Activated effector memory CD4-positive, alpha-beta T cell treated with anti-CD3 and anti-CD28 coated beads, Interleukin-2, amount 50 U/mL, for 16 hours (primary cell): Measurements from ENCODE around the gene LCN10.

ENCODE experiments used
- DNase-seq: peaks from one replicate; pipeline ENCODE4 v3.0.0-alpha.2; 2020

The LCN10 gene

DNA sequence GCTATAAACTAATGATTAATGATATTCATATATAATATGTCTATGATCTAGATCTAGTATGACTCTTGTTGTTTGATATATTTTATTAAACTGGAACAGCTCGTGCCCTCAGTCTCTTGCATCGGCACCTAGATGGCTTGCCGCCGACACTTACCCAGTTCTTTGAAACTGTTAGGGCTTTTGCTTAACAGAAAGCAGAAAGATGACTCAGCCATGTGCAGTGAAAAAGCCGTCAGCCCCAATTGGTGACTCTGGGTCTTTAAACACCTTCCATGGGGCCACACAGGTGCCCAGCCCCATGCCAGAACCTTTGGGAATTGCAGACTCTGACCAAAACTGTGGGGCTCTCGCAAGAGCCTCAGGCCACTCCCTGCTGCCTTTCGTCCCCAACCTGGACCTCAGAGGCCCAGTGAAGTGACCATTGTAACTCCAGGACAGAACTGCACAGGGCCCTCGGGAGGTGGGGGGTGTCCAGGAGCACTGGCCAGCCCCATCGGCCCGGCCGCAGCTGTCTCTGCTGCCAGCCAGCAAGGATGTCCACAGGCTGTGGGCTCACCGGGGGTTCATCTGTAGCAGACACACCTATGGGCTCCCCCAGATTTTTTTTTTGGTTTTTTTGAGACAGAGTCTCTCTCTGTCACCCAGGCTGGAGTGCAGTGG is 7.8 kb downstream of the LCN10 start:
- DNase-seq: no peak

DNA sequence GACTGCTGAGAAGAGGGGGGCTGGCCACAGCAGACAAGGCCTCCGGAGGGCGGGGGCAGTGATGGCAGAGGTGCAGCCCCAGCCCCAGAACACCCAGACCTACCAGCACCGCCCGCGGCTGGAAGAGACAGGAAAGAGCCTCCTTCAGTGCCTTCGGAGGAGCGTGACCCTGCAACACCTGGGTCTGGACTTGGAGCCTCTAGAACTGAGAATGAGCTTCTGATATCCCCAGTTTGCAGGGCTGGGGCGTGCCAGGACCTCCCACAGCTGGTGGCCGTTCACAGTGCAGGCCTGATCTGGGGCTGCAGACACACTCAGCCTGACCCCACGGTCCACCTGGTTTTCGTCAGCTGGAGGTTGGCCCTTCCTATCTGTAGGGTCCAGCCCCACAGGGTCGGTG is 9.1 kb downstream of the LCN10 start:
- no peak for DNase-seq

DNA sequence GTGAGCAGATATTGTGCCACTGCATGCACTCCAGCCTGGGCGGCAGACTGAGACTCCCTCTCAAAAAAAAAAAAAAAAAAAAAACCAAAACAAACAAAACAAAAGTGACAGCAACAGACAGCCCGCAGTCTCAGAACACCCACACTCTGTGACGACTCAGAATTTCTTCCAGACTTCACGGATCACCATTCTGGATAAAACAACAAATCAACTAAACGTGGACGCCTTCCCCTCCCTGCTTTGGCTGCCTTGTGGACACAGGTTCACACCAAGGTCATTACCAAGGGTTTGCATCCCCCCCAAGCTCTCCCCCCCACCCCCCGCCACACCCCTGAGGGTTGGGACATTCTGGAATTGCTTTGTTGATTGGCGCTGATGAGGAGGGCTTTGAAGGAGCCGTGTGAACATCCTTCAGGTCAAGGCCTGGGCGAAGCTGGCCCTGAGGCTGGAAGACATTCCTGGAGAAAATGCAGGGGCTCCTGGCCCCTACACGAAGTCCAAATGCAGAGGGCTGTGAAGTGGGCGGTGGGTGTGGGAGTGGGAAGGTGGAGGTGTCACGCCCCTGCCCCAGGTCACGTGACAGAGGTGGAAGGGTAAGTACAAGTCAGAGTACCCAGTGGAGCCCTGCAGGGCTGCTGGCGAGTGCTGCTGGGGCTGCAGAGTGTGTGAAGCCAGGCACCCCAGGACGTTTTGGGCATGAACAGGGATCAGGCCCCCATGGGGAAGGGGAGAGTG is 10.1 kb downstream of the LCN10 start:
- DNase-seq: no peak

DNA sequence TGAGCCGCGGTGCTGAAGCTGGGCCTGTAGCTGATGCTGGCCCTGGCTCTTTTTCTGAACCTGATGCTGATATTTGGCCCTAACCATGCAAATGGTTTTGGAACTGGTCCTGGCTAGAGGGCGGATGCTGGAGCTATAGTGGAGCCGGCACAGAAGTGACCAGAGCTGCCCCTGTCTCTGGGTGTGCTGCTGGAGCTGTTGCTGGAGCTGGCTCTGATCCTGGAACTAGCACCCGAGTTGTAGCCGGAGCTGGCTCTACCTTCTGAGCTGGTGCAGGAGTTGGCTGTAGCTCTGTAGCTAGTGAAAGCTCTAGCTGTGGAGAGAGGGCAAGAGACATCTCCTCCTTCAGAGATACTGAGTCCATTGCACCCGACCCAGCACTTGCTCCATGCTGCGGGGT is 12.8 kb downstream of the LCN10 start:
- DNase-seq: no peak

DNA sequence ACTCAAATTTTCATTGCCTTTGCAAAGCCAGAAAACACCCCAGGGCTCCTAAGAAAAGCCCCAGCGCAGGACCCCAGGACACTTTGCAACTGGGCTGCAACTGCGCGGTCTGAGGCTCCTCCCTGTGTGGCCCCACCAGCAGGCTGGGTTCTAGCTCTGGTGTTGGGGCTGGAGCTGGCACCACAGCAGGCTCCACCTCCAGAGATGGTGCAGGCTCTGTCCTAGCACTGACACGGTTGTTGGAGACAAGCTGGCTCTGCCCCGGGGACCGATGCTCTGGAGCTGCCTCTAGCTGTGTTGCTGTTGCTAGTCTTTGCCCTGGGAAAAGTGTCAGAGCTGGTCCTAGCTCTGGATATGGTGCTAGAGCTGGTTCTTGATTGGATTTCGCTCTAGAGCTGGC is 13.6 kb downstream of the LCN10 start:
- no peak for DNase-seq

DNA sequence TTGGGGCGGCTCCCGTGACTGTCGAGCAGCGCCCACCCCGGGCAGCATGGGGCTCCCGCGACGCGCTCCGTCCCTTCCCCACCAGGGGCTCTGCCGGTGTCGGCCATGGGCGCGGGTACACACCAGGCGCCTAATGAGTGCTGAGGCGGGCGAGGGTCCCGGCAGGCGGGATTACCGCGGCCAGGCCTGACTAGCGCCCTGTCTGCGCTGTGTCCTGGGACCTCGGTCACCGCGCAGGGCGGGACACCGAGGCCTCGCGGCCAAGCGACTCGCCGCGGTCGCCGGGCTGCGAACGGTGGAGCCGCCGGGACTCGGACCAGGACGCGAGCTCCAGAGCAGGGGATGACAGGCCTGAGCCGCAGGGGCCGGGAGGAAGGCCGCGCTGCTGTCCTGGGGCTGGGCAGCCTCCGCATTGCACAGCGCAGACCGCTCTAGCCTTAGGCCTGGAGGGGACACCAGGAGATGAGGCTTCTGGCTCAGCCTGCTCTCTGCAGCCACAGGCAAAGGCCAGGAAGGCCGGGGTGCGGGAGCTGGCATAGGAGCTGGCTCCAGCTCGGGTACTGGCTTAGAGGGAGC is 14.1 kb downstream of the LCN10 start:
- no peak for DNase-seq

DNA sequence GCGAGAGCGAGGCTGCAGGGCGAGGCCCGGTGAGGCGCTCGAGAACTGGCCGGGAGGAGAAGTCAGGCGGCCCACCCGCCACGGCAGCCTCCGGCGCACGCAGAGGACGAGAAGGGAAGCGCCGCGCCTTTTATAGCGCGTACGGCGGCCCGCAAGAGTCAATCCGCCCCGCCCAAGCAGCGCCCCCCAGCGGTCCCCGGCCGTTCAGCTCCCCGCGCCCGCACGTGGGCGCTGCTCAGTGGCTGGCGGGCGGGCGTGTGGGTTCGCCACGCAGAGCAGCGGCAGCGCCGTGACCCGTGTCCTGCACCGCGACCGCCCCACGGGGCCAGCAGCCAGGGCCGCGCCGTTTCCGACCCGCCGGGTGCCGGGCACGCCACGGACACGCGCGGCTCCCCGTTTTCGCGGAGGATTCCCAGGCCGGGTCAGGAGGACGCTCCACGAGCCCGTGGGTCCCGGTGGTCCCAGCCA is 14.6 kb downstream of the LCN10 start:
- peak; percentile 97 for DNase-seq

DNA sequence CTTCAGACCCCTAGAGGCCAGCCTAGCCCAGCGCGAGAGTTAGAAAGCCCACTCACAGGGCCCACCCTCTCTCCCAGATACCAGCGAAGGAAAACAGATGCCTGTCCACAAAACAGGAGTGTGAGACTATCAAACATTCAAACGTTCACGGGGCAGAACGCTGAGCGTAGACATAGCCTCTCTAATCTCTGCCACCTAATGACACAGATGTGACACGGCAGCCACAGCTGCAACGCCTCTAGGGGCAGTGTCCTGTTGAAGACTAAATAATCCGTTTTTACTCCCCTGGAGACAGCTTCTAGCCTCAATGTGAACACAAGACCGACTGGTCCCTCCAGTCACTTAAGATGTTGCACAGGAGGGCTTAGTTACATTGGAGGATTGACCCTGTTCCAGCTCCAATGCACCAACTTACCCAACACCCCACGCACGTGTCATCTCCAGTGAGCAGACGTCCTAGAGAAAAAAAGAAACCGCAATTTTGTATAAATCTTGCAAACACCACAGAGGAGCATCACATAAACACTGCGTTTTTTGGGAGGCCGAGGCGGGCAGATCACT is 16.0 kb downstream of the LCN10 start:
- peak; percentile 82 for DNase-seq

DNA sequence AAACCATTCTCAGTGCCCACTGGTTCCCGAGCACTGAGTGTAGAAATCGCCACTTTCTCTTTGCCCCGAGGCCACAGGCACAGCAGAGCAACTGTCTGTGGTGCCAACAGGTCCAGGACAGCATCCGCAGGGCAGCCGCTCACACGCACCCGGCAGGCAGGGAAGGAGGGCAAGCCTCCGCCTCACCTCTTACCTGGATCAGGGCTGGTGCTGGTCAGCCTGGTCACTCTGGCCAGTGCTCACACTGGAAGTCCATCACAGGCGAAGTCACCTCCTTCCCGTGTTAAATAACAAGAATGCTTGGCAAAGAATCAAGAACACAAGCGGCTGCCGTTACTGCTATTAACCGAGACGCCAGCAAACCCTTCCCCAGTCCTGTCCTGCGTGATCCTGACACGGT is 16.6 kb downstream of the LCN10 start:
- DNase-seq: no peak

DNA sequence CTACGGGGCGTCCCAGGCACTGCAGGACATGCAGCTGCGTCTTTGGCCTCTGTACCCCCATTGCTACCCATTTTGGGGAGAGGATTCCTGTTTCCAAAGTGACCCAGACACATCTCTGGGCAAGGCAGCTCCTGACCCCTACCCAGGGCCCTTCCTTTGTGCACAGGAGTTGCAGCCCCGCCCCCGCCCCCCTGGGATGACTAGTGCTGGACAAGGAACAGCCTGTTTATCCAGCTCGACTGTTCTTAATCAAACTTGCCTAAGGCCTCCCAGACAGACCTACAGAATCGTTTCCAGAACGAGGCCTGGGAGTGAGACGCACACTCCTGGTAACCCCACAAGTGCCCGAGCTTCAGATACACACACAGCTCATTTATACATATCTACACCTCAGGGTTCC is 17.1 kb downstream of the LCN10 start:
- no peak for DNase-seq

DNA sequence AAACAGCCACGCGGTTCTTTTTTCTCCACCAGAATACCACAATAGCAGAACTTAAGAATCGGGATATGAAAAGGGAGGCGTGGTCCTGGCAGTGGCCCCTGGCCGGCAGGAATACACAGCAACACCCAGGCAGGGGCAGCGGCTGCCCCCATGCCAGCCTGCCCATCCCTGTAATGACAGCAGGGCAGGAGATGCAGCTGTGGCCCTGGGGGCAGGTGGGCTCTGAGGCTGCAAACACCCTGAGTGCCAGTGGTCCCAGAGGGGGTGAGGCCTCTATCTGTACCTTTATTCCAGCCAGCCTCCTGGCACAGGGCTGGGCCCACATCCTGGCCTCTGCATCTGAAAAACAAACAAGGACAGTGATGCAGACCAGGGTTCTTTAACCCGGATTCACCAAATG is 18.0 kb downstream of the LCN10 start:
- no peak for DNase-seq

DNA sequence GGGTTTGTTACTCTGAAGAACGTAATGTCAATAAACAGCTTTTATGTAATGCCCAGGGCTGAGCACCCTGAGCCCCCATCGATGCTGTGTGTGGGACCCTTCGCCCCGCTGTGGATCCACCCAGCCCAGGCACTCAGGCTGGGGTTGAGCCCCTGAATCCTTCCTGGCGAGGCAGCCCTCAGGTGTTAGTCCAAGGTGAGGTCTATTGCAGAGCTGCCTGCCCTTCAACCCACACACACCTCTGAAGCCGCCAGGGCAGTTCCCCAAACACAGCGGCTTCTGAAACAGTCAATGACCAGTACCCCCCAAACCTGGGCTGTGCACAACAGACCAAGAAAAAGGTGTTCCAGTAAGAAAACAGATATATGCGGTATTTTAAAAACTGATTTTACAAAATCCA is 18.8 kb downstream of the LCN10 start:
- no peak for DNase-seq

DNA sequence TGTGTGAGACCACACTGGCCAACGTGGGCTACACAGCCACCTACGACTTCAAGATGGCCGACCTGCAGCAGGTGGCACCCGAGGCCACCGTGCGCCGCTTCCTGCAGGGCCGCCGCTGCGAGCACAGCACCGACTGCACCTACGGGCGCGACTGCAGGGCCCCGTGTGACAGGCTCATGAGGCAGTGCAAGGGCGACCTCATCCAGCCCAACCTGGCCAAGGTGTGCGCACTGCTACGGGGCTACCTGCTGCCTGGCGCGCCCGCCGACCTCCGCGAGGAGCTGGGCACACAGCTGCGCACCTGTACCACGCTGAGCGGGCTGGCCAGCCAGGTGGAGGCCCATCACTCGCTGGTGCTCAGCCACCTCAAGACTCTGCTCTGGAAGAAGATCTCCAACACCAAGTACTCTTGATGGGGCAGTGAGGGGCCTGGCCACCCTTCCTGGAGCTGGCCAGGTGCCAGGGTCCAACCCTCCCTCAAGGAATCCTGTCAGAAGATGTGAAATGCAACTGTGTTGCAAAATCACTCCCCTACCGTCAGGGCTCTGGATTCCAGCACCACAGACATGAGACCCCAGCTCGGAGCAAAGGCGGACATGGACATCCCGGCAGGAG is 19.3 kb downstream of the LCN10 start:
- DNase-seq: no peak

DNA sequence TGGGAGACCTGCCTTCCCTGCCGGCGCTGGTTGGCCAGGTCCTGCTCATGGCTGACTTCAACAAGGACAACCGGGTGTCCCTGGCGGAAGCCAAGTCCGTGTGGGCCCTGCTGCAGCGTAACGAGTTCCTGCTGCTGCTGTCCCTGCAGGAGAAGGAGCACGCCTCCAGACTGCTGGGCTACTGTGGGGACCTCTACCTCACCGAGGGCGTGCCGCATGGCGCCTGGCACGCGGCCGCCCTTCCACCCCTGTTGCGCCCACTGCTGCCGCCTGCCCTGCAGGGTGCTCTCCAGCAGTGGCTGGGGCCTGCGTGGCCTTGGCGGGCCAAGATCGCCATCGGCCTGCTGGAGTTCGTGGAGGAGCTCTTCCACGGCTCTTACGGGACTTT is 19.8 kb downstream of the LCN10 start:
- no peak for DNase-seq

DNA sequence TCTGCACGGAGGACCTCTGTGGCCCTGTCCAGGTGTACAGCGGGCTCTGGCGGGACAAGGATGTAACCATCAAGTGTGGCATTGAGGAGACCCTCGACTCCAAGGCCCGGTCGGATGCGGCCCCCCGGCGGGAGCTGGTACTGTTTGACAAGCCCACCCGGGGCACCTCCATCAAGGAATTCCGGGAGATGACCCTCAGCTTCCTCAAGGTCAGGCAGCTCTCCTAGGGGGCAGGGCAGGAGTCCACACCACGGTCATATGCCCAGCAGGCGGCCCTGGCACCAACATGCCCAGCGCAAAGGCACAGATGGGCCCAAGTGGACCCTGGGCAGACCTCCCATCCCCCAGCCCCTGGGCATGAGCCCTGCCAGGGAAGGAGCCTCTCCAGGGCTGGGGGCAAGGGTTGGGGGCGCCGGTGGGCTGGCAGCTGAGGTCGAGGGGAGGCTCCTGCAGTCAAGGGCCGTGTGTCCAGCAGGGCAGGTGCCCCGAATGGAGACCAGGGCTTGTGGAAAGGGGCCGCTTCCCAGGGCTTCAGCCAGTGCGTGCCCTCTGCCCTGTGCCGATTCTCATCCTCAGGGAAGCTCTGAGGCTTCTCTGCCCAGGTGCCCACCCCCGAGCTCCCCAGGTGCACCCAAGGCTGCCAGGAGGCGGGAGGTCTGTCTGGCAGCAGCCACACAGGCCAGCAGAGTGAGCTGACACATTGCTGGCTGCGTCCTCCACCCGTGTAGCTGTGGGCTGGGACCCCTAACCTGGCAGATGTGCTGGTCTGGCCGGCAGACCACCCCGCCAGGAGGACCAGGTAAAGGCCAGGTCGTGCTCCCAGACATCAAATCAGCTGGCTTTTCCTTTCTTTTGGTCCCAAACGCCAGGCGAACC is 20.4 kb downstream of the LCN10 start:
- no peak for DNase-seq

DNA sequence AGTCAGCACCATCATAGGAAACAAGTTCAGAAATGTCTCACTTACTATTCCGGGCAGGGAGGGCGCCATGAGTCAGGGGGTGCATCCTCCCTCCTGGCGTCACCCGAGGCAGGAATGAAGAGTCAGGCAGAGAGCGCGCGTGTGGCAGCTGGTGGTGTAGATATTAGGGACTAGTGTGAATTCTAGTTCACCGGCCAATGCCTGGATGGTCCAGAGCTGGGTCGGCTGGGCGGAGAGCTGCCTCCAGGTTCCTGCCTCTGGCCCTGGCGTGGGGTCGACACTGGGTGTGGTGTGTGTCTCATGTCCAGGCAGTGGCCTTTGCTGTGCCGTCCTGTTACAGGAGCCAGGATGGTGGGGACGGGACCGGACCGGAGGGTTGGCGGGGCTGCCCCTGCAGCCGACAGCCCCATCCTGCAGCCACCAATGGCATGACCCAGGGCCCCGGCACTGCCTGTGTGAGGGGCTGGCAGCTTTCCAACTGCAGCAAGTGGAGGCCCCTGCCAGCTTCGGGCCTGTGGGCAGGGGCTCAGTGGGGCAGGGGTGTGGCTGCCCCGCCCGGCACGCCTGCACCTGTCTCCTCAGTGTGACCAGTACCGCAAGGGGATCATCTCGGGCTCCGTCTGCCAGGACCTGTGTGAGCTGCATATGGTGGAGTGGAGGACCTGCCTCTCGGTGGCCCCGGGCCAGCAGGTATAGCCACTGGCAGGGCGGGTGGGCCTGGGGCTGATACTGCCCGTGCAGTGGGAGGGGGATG is 21.2 kb downstream of the LCN10 start:
- no peak for DNase-seq

DNA sequence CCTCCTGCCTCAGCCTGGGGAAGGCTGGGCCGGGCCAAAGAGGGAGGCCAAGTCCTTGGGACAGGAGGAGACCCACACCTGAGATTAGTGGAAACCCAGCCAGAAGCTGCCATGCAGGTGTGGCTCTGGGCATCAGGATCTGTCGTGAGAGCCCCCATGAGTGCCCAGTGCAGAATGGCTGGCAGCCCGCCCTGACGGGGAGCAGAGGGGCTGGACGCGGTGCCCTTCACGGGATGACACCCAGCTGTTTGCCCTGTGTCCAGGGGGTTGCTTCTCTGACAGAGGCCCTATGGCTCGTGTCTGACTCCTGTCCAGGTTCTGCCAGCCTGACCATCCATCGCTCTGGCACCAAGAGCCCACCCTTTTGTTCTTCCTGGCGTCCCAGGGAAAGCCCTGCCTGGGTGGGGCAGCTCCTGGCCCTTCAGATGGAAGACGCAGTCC is 21.8 kb downstream of the LCN10 start:
- no peak for DNase-seq

DNA sequence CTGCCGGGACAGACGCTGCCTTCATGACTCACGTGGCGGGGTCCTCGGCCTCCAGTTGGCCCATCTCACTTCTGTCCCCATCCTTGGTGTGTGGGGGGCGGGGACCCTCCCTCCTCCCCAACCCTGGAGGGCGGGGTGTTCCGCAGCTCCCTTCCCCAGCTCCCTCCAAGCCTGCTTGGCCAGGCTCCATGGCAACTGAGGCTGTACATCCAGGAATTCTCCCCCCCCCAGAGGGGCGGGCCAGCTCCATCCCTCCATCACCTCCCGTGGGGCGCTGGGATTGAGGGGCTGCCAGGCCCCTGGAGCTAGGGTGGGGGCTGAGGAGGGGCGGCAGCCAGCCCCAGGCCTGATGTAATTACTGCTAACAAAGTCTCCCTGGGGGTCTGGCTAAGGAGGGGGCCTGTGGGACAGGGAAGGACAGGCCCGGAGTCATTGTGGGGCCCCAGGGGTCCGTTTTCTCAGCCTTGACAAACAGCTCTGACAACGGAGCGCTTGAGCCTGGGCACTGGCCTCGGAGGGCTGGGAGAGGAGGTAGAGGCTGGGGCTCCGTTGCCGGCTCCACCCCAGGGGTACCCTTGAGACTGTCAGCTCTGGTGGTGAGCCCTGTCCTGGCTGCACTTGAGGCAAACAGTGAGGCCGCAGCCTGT is 22.4 kb downstream of the LCN10 start:
- DNase-seq: no peak

DNA sequence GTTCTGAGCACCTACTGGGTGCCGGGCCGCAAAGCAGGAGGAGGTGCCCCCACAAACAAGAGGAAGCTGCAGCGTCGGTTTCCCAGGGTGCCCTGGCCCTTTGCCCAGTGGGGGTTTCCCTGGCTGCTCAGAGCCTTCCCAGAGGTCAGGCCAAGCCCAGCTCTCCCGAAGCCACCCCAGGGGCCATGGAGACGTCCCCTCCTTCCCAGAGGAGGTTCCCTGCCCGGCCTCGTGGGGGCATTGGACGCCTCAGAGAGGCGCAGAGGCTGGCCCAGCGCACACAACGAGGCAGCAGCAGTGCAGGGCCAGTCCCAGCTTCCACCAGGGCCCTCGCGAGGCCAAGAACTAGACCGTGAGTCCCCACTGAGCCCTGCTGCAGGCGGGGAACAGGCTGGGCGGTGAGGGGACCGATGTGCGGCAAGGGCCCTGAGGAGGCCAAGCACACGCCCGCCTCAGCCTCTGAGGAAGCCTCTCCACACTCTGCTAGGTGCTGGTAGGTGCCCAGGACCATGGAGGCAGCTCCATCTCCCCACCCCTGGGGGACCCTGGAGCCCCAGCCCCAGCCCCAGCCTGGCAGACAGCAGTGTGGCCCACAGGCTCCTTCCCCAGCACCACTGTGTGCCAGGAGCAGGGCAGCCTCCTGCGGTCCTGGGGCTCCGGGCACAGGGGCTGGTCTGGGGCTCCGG is 23.4 kb downstream of the LCN10 start:
- DNase-seq: no peak

DNA sequence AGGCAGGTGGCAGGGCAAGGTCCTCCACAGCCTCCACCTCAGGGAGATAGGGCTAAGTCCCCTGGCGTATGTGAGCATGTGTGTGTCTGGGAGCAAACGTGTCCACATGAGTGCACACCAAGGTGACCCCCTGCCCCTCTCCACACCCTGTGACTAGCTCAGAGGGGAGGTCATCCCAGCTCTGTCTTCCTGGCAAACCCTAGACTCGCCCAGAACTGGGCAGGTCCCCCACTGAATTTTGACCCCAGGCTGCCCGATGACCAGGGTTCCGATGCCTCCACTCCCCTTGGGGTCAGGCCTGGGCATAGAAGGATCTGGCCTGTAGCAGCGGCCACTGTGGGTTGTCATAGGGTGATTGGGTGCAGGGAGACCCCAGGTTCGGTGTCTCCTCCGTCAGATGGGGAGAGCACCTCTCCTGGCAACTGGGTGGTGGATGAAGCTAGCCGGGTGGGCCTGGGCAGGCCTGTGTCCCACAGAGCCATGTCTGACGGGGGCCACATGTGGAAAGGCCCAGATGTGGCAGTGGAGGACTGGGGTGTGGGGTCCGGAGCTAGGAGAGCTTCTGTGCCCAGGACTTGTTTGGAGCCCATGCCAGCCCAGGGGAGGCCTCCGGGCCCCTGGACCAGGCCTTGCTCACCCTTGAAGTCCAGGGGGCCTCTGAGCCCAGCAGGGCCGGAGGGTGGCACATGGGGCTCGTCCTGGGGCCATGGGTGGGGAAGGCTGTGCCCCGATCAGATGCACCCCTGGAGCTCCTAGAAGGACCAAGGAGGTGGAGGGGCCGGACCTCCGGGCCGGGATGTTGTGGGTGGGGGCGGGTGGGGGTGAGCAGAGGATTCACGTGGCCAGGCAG is 24.2 kb downstream of the LCN10 start:
- DNase-seq: no peak
